Tongue (tissue), 2 donors: ENCODE measurements around the gene TMA16. TPM values are rescaled to one million over a fixed set of nuclear protein-coding genes. Genes with fewer than 3 reads are reported as not detected.

ENCODE experiments used
- DNase-seq: peaks from one replicate; pipeline ENCODE4 v3.0.0-alpha.2; 2015
- total RNA-seq: library from RNA; depleted of rRNA; stranded (reverse); fragments of >200 nt; gene quantifications from one replicate; pipeline ENCODE4 v1.2.3, GENCODE V29; 2014

Gene TMA16
- total RNA-seq, 1 donor from 2014 or later = 40.6 TPM

DNA sequence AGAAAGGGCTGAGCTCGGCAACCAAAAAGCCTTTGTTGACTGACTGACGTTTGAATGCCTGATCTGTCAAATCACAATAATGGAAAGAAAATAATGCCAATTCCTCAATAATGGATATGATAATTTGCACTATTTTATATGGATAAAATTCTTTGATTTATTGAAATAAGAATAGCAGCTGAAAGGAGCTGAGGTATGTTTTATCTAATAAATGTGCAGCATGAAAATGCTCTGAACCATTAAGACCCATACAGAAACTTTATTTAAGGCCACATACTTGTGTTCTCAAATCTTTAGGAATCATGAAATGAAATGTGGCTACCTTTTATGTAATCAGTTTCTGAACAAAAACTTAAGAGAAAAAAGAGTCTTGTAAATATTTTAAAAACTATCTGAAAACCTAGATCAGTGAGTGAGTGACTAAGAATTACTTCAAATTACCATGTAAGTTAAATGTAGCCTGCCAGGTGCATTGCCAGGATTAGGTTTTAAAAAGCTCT lies 69.8 kb downstream of the TMA16 start:
- no peak for DNase-seq

DNA sequence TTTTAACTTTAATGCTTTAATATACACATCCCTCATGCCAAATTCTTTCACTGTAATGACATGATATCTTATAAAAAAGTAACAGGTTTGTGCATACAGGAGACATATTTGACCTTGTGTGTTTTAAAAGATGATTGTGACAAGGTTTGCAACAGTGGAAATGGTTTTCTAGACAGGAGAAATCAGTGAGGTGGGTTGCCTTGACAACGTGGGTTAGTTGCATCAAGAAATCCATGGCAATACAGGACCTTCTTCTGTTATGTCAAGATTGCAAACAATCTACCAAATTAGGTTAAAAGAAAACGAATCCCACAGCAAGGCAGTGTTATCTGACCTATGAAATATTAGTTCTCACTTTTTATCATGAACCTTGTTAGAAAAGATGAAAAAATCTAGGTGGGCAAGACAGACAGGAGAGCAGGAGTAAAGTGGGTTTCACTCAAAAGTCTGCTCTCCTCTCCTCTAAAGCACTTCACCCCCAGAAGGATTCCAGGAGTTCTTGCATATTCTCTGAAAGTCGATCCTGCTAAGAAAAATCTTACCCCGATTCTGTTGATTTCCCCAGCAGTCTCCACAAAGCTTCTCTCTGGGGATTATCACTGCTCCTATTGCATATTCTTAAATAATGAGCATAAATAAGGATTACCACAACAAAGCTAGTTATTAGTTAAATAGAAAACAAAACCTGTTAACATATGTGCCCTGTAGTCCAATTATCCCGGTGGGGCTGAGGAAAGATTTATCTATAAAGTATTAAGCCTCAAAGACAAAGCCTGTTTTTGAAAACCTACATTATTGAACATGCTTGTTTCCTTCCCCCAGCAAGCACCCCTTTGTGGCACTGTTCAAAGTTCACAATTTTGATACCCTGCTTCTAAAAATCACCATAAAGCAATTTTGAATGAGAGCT lies 71.0 kb downstream of the TMA16 start:
- DNase-seq = no peak

DNA sequence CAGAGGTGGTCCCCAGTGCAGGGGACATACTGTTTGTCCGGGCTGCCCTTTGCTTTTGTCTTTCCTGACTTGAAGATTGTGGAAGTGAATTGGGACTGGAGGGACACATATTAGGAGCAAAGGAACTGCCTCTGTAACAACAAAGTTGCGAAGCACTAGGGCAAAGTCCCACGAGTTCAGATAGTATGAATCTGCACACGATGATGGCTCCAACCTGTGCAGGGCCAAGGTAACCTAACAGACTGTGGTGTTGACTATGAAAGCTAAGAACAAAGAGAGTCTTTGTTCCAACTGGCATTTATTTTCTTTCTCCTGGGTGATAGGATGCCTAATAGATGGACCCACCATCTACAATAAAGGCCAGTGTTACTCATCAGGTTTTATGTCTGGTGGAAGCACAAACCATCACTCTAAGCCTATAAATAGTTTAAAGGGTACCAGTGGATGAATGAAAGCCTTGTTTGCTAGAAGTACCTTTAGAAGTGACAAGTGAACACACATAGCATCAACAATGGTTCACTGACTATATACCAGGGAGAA lies 71.8 kb downstream of the TMA16 start:
- DNase-seq = no peak

DNA sequence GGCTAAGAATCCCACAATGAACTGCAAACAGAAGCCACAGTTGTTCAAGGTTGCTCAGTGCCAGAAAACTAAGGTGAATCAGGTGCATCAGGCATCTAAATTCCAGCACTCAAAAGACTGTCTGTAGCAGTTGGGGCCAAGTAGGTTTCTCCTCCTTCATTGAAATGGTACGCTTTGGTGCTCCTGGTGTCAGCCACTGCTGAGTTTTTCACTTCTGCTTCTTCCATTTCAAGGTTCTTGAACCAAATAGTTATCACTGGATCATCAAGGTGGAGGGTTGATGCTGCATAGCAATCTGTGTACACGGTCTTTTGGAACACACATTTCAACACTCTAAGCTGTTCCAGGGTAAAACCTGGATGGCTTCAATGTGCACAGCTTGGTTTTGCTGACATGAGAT lies 74.4 kb downstream of the TMA16 start:
- no peak for DNase-seq

Other genes with a start within 250 kb of the TMA16 start
- 6.3 TPM for gene NPY1R, start 162.1 kb upstream of the TMA16 start, total RNA-seq
- gene NPY5R, start 150.8 kb upstream of the TMA16 start, total RNA-seq = 0.41 TPM
- gene TKTL2, start 20.9 kb upstream of the TMA16 start, total RNA-seq = not detected